Islet precursor cell (in vitro differentiated cells): Measurements from ENCODE around the gene POC1B.

Experiments
- DNase-seq: peaks from one replicate; pipeline ENCODE4 v3.0.0-alpha.2; 2018

POC1B gene

GRCh38 chr12:89493670-89494302 lies 32.1 kb downstream of the POC1B start:
- no peak for DNase-seq

- DNase-seq = no peak
Measured at GRCh38 chr12:89492883-89493282, 33.0 kb downstream of the POC1B start.

- no peak for DNase-seq
Measured at GRCh38 chr12:89490922-89491321, 34.9 kb downstream of the POC1B start.

GRCh38 chr12:89486264-89486663 lies 39.6 kb downstream of the POC1B start:
- DNase-seq = no peak

- DNase-seq = no peak
Measured at GRCh38 chr12:89484470-89484869, 41.4 kb downstream of the POC1B start.

GRCh38 chr12:89481213-89481914 lies 44.5 kb downstream of the POC1B start:
- no peak for DNase-seq

- DNase-seq = no peak
Measured at GRCh38 chr12:89479982-89480381, 45.9 kb downstream of the POC1B start.

- DNase-seq = no peak
Measured at GRCh38 chr12:89477633-89478279, 48.1 kb downstream of the POC1B start.

GRCh38 chr12:89476904-89477595 lies 48.8 kb downstream of the POC1B start:
- no peak for DNase-seq

GRCh38 chr12:89476232-89476631 lies 49.6 kb downstream of the POC1B start:
- no peak for DNase-seq

GRCh38 chr12:89475203-89475990 lies 50.5 kb downstream of the POC1B start:
- no peak for DNase-seq

- no peak for DNase-seq
Measured at GRCh38 chr12:89474615-89475014, 51.2 kb downstream of the POC1B start.

GRCh38 chr12:89472508-89472907 lies 53.3 kb downstream of the POC1B start:
- DNase-seq = no peak

GRCh38 chr12:89470741-89471509 lies 54.9 kb downstream of the POC1B start:
- DNase-seq = no peak

- no peak for DNase-seq
Measured at GRCh38 chr12:89469361-89469760, 56.5 kb downstream of the POC1B start.

GRCh38 chr12:89468648-89469326 lies 57.1 kb downstream of the POC1B start:
- DNase-seq = no peak

GRCh38 chr12:89468017-89468416 lies 57.8 kb downstream of the POC1B start:
- no peak for DNase-seq

- DNase-seq = no peak
Measured at GRCh38 chr12:89464974-89465592, 60.8 kb downstream of the POC1B start.

- DNase-seq = no peak
Measured at GRCh38 chr12:89461649-89462612, 63.9 kb downstream of the POC1B start.

GRCh38 chr12:89461190-89461589 lies 64.7 kb downstream of the POC1B start:
- DNase-seq = no peak
